Measurements from ENCODE around the gene KRT38.
"Not testable (repeated sequence)": the region's sequence is repeated elsewhere in the genome, so short reads cannot be mapped to it uniquely, and the experiment has no call there.

KRT38 gene

GRCh38 chr17:41420134-41420533, 20.6 kb downstream of the KRT38 start:
- DNase-seq, result no peak

GRCh38 chr17:41419716-41420115, 21.1 kb downstream of the KRT38 start:
- no peak for DNase-seq

GRCh38 chr17:41418116-41418860, 22.5 kb downstream of the KRT38 start:
- no peak for DNase-seq

GRCh38 chr17:41417576-41418015, 23.2 kb downstream of the KRT38 start:
- no peak for DNase-seq

GRCh38 chr17:41417127-41417526, 23.7 kb downstream of the KRT38 start:
- no peak for DNase-seq

GRCh38 chr17:41416479-41416878, 24.3 kb downstream of the KRT38 start:
- no peak for DNase-seq

- no peak for DNase-seq
Measured at GRCh38 chr17:41415833-41416335, 24.9 kb downstream of the KRT38 start.

GRCh38 chr17:41415411-41415810, 25.4 kb downstream of the KRT38 start:
- no peak for DNase-seq

- no peak for DNase-seq
Measured at GRCh38 chr17:41413982-41414381, 26.8 kb downstream of the KRT38 start.

GRCh38 chr17:41413353-41413957, 27.3 kb downstream of the KRT38 start:
- no peak for DNase-seq

GRCh38 chr17:41411072-41411840, 29.5 kb downstream of the KRT38 start:
- no peak for DNase-seq

- DNase-seq, result no peak
Measured at GRCh38 chr17:41407226-41407625, 33.6 kb downstream of the KRT38 start.

GRCh38 chr17:41406205-41406604, 34.6 kb downstream of the KRT38 start:
- DNase-seq, result no peak

- no peak for DNase-seq
Measured at GRCh38 chr17:41404024-41404671, 36.6 kb downstream of the KRT38 start.

GRCh38 chr17:41403404-41404023, 37.3 kb downstream of the KRT38 start:
- no peak for DNase-seq

- DNase-seq, result no peak
Measured at GRCh38 chr17:41402161-41402560, 38.6 kb downstream of the KRT38 start.

GRCh38 chr17:41396996-41397660, 43.7 kb downstream of the KRT38 start, which contains the start of gene KRT31:
Gene KRT31 (minus strand): TSS chr17:41397608. CDS start chr17:41397539, 69 bp downstream.
- DNase-seq, result no peak

GRCh38 chr17:41396340-41396739, 44.4 kb downstream of the KRT38 start:
- no peak for DNase-seq

- no peak for DNase-seq
Measured at GRCh38 chr17:41395611-41396010, 45.2 kb downstream of the KRT38 start.

- not testable (repeated sequence) for DNase-seq
Measured at GRCh38 chr17:41395044-41395443, 45.7 kb downstream of the KRT38 start.

- DNase-seq, result no peak
Measured at GRCh38 chr17:41394254-41394996, 46.4 kb downstream of the KRT38 start.
